ENCODE measurements around the gene NAV2.

GRCh38 chr11:19953909-19954308 lies 241.3 kb downstream of the NAV2 start:
- TF ChIP-seq CTCF (conservative IDR thresholded peaks at IDR 0.05 in 1 of 2, IDR thresholded peaks at IDR 0.05 in 1 of 2; ENCODE audit: extremely low read depth in 1 of 2, insufficient read depth in 1 of 2, low read depth in 1 of 2, low read length in 2 of 2), result peak; percentile 61 to 67
- no peak for TF ChIP-seq EZH2 (IDR thresholded peaks at IDR 0.05; ENCODE audit: borderline replicate concordance, low read length)
